T-helper 17 cell (primary cell): ENCODE data around the gene CUEDC2. TPM values are rescaled to one million over a fixed set of nuclear protein-coding genes. Genes with fewer than 3 reads are reported as not detected.

Experiments used
- ATAC-seq: fragments of 150-1000 bp; cut with Tn5 transposase; 2 replicates; pipeline ENCODE4 v1.10.0; 2021; ENCODE audit warnings: mild to moderate bottlenecking, moderate library complexity
- DNase-seq, 3 donors: peaks; one replicate each; pipeline versions ENCODE4 v3.0.0 to v3.0.0-alpha.2; 2020 to 2021
- H3K9me3 ChIP-seq: one replicate; pipeline ENCODE4 v1.7.0; 2013; ENCODE audit warnings: low read length, mild to moderate bottlenecking; ENCODE audit not compliant: control insufficient read depth, poor library complexity, severe bottlenecking
- H3K27ac Mint-ChIP-seq: one replicate; pipeline ENCODE4 v1.8.0; 2022; ENCODE audit warnings: mild to moderate bottlenecking, moderate library complexity, mixed read lengths
- H3K27me3 Mint-ChIP-seq: one replicate; pipeline ENCODE4 v1.8.0; 2022; ENCODE audit warnings: mixed read lengths
- H3K36me3 Mint-ChIP-seq: one replicate; pipeline ENCODE4 v1.8.0; 2022; ENCODE audit warnings: low read depth, mixed read lengths
- H3K4me1 Mint-ChIP-seq: one replicate; pipeline ENCODE4 v1.8.0; 2022; ENCODE audit warnings: mild to moderate bottlenecking, mixed read lengths
- H3K4me3 Mint-ChIP-seq: one replicate; pipeline ENCODE4 v1.8.0; 2022; ENCODE audit warnings: mild to moderate bottlenecking, moderate library complexity, mixed read lengths
- total RNA-seq, 4 donors: library from RNA in 2 of 4; stranded (reverse) in 2 of 4; gene quantifications; one replicate each; pipeline ENCODE4 v1.2.3 and lab custom pipeline; 2022 to 2026

Gene CUEDC2
- total RNA-seq, 2 donors from 2014 or later = 27.4 to 30.7 TPM

GRCh38 chr10:102397222-102398171 is 34.9 kb downstream of the CUEDC2 start:
- Mint-ChIP-seq H3K36me3 (peaks cover 7% of the 10 kb centered on the region), H3K4me3 (peak overlapping the region; percentile 95), H3K27ac (peak overlapping the region; percentile 99), H3K4me1 (peaks cover 49% of the 10 kb centered on the region), H3K27me3 (no peaks in the 10 kb centered on the region)
- DNase-seq (peak in 1 of 3 donors; percentile 8), ATAC-seq (no peak)
- H3K9me3 ChIP-seq = no peaks in the 10 kb centered on the region

- Mint-ChIP-seq H3K4me1 (peaks cover 48% of the 10 kb centered on the region), H3K4me3 (peak overlapping the region; percentile 95), H3K27me3 (no peaks in the 10 kb centered on the region), H3K36me3 (peaks cover 7% of the 10 kb centered on the region), H3K27ac (peak overlapping the region; percentile 99)
- DNase-seq (no peak), ATAC-seq (no peak)
- H3K9me3 ChIP-seq = no peaks in the 10 kb centered on the region
Measured at GRCh38 chr10:102396730-102397151, 35.6 kb downstream of the CUEDC2 start.

GRCh38 chr10:102396317-102396650 is 36.1 kb downstream of the CUEDC2 start:
- DNase-seq (peak in 1 of 3 donors; percentile 15), ATAC-seq (no peak)
- peak overlapping the region; percentile 99 for H3K27ac Mint-ChIP-seq
- peaks cover 7% of the 10 kb centered on the region for H3K36me3 Mint-ChIP-seq
- no peaks in the 10 kb centered on the region for H3K9me3 ChIP-seq
- no peaks in the 10 kb centered on the region for H3K27me3 Mint-ChIP-seq
- peak overlapping the region; percentile 95 for H3K4me3 Mint-ChIP-seq
- H3K4me1 Mint-ChIP-seq = peaks cover 48% of the 10 kb centered on the region

- Mint-ChIP-seq H3K4me3 (peak within 1 kb of the TSS; percentile 95), H3K36me3 (peaks cover 7% of the 10 kb centered on the region), H3K27ac (peak within 1 kb of the TSS; percentile 99), H3K4me1 (peaks cover 50% of the 10 kb centered on the region), H3K27me3 (no peaks in the 10 kb centered on the region)
- DNase-seq = peak; percentile 93 to 94 (median 94)
- peak; percentile 42 for ATAC-seq
- H3K9me3 ChIP-seq = no peaks in the 10 kb centered on the region
Measured at GRCh38 chr10:102395400-102396316, 36.7 kb downstream of the CUEDC2 start, which contains the start of gene NFKB2. Gene NFKB2 (plus strand): TSS chr10:102395705. CDS start chr10:102395960, 255 bp downstream.

- H3K27me3 Mint-ChIP-seq = no peaks in the 10 kb centered on the region
- H3K4me3 Mint-ChIP-seq = peak overlapping the region; percentile 95
- ATAC-seq (peak; percentile 20), DNase-seq (peak; percentile 41 to 61 (median 48))
- H3K4me1 Mint-ChIP-seq = peaks cover 48% of the 10 kb centered on the region
- H3K9me3 ChIP-seq = no peaks in the 10 kb centered on the region
- H3K36me3 Mint-ChIP-seq = peaks cover 3% of the 10 kb centered on the region
- H3K27ac Mint-ChIP-seq = peak overlapping the region; percentile 99
Measured at GRCh38 chr10:102394801-102395399, 37.5 kb downstream of the CUEDC2 start.

- ATAC-seq = peak; percentile 80
- Mint-ChIP-seq H3K4me3 (peak overlapping the region; percentile 95), H3K4me1 (peaks cover 43% of the 10 kb centered on the region), H3K36me3 (peaks cover 3% of the 10 kb centered on the region), H3K27me3 (no peaks in the 10 kb centered on the region), H3K27ac (peak overlapping the region; percentile 99)
- peak; percentile 97 to 98 (median 97) for DNase-seq
- no peaks in the 10 kb centered on the region for H3K9me3 ChIP-seq
Measured at GRCh38 chr10:102394079-102394800, 38.1 kb downstream of the CUEDC2 start.

- Mint-ChIP-seq H3K4me1 (peaks cover 38% of the 10 kb centered on the region), H3K27ac (peak overlapping the region; percentile 99), H3K27me3 (no peaks in the 10 kb centered on the region), H3K4me3 (peak overlapping the region; percentile 95), H3K36me3 (peaks cover 3% of the 10 kb centered on the region)
- no peaks in the 10 kb centered on the region for H3K9me3 ChIP-seq
- ATAC-seq (no peak), DNase-seq (no peak)
Measured at GRCh38 chr10:102393411-102394078, 38.8 kb downstream of the CUEDC2 start.

- no peak for ATAC-seq
- DNase-seq = no peak
- Mint-ChIP-seq H3K4me1 (peaks cover 31% of the 10 kb centered on the region), H3K4me3 (no peak overlapping the region), H3K27ac (no peak overlapping the region), H3K36me3 (peaks cover 3% of the 10 kb centered on the region), H3K27me3 (no peaks in the 10 kb centered on the region)
- H3K9me3 ChIP-seq = no peaks in the 10 kb centered on the region
Measured at GRCh38 chr10:102392306-102392705, 40.1 kb downstream of the CUEDC2 start.

GRCh38 chr10:102389894-102390293 is 42.5 kb downstream of the CUEDC2 start:
- Mint-ChIP-seq H3K4me3 (no peak overlapping the region), H3K27ac (no peak overlapping the region)
- ATAC-seq = no peak

GRCh38 chr10:102384606-102385429 is 47.6 kb downstream of the CUEDC2 start:
- Mint-ChIP-seq H3K4me1 (peaks cover 2% of the 10 kb centered on the region), H3K27ac (no peak overlapping the region), H3K4me3 (no peak overlapping the region), H3K27me3 (no peaks in the 10 kb centered on the region), H3K36me3 (peaks cover 2% of the 10 kb centered on the region)
- DNase-seq (no peak), ATAC-seq (peak; percentile 65)
- H3K9me3 ChIP-seq = no peaks in the 10 kb centered on the region

More at GRCh38 chr10:102389894-102390293, 42.5 kb downstream of the CUEDC2 start:
- Mint-ChIP-seq H3K36me3 (peaks cover 3% of the 10 kb centered on the region), H3K4me1 (peaks cover 17% of the 10 kb centered on the region), H3K27me3 (no peaks in the 10 kb centered on the region)
- H3K9me3 ChIP-seq = no peaks in the 10 kb centered on the region
- no peak for DNase-seq

- Mint-ChIP-seq H3K27me3 (no peaks in the 10 kb centered on the region), H3K27ac (no peak overlapping the region)
- ATAC-seq = peak; percentile 35
Measured at GRCh38 chr10:102384053-102384452, 48.3 kb downstream of the CUEDC2 start.

More at GRCh38 chr10:102384053-102384452, 48.3 kb downstream of the CUEDC2 start:
- Mint-ChIP-seq H3K4me1 (peaks cover 2% of the 10 kb centered on the region), H3K36me3 (peaks cover 2% of the 10 kb centered on the region), H3K4me3 (no peak overlapping the region)
- H3K9me3 ChIP-seq = no peaks in the 10 kb centered on the region
- DNase-seq = no peak
